ENCODE data around the gene KDM5C.

GRCh38 chrX:53237056-53237455 lies 12.0 kb upstream of the KDM5C start:
- TF ChIP-seq POLR2A (IDR thresholded peaks at IDR 0.05): no peak
- no peak for TF ChIP-seq CTCF (IDR thresholded peaks at IDR 0.05)

Measured in breast epithelium (tissue), 3 donors.